Limb (tissue), 2 donors: ENCODE data around the gene GLIPR2.
"Not testable (repeated sequence)": the region's sequence is repeated elsewhere in the genome, so short reads cannot be mapped to it uniquely, and the experiment has no call there.

Experiments used
- DNase-seq, 2 donors: peaks; one replicate each; pipeline ENCODE4 v3.0.0-alpha.2; 2016; ENCODE audit errors: extremely low spot score in 2 of 2

The GLIPR2 gene

DNA sequence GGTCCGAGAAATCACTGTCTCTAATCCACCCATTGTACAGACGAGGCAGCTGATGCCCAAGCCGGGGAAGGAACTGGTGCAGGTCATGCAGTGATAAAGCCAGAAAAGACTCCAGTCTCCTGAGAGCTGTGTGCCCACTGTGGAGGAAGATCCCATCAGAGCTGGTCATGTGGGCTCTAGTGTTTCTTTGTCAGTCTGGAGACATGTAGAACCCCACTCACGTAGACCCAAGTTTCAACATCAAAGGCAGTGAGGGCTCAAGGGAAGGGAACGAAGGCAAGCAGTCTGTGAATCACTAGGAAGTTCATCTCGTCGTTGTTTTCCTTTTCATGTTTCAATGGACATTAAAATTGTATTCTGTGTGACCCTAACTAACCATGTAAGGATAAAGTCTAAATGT, 14.6 kb upstream of the GLIPR2 start:
- DNase-seq: no peak

- no peak for DNase-seq
Observed at GRCh38 chr9:36123515-36123914, 13.0 kb upstream of the GLIPR2 start.

GRCh38 chr9:36125062-36125855, 11.3 kb upstream of the GLIPR2 start:
- DNase-seq: no peak

DNA sequence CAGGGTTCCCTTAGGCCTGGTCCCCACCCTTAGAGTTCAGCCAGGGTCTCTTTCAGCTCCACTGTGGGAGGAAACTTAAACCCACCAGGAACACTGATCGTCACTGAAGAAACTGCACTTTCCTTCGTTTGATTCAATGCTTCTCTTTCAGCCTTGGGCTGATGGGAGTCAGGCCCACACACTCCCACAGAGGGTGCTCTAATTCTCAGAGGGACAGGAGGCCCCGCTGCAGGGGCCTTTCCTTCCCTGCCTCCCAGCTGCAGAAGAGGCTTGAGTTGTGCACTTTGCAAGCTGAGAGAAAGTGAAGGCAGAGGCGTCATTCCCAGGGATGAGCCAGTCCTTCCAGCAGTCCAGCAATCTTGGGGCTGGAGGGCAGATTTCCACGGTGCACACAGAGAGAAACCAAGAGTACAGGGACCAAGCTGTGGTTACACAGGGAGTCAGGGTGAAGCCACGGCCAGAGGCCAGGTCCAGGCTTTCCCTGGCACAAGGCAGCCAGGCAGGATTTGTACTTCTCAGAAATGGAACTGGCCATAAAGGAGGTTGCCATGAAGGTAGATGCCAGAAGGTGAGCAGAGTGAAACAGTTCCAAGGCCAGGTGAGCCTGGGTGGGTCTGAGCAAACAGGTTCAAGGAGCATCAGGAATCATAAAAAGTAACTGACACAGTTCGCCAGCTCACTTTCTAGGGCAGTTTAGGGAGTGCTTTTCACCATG, 10.4 kb upstream of the GLIPR2 start:
- DNase-seq: no peak

- DNase-seq: no peak
Observed at GRCh38 chr9:36127652-36128244, 8.8 kb upstream of the GLIPR2 start.

- DNase-seq: no peak
Observed at GRCh38 chr9:36128349-36128748, 8.2 kb upstream of the GLIPR2 start.

GRCh38 chr9:36129139-36129538, 7.4 kb upstream of the GLIPR2 start:
- DNase-seq: no peak

- DNase-seq: not testable (repeated sequence)
Observed at GRCh38 chr9:36131666-36132065, 4.9 kb upstream of the GLIPR2 start.

DNA sequence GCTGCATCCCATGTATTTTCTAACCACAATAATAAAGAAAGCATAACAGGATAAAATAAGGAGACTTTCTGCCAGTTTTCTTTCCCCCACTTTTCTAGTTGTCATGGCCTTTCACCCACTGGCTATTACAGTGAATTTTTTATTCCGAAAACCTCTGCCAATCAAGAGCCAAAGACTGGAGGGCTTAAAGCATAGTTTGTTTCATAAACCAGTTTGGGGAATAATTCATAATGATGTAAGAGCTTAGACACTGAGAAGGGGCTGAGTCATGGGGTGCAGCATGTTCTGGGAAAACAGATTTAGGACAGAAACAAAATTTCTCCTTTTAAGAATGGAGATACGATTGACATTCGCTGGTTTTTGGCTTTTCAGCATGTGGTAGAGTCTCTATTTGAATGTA, 4.4 kb upstream of the GLIPR2 start:
- DNase-seq: no peak

DNA sequence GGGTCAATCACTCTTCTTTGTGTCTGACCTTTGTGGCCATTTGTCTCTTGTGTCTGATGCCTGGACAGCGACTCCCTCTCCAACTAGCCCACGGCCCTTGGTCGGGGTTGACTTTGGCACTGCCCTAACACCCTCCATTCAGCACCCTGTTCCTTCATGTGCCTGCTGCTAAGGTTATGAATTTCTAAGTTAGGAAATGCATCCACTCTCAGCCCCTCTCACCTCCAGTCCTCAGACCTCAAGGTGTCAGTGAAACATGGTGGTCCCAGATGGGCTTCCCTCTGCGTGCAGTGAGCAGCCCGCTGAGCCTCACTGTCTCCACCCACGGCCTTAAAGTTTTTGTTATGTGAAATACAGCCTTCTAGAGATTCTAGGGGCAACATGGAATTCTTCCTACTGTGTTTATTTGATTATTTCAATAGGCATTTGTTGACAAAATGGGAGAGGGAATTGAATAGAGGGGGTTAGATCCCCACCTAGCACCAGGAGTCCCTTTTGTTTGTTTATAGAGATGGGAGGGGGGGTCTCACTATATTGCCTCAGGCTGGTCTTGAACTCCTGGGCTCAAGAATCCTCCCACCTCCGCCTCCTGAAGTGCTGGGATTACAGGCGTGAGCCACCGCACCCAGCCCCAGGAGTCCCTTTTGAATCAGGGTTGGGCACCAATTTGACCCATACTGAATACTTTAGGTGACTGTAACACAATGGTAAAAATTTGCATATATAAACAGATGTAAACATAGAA, 1.6 kb upstream of the GLIPR2 start:
- DNase-seq: no peak

- no peak for DNase-seq
Observed at GRCh38 chr9:36135741-36136271, 727 bp upstream of the GLIPR2 start.

DNA sequence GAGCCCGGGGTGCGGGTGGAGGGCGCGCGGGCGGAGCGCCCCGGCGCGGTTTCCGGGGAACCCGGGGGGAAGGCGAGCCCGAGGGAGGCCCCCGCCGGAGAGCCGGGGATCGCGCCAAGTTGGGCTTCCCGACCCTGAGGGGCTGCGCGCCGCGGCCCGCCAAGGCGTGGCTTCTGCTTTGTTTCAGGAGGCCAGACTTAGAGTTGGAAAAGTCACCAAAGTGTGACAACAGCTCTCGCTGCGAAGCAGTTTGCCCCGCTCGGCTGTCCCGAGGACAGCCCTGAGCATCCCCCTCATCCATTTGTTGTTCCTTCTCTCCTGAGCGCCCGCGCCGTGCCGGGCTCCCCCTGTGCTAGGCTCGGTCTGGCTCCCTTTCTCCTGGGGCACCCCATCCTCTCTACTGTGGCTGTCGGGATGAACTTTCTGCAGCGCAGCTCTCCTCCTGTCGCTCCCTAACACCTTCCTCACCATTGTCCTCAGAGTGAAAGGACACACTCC, 410 bp downstream of the GLIPR2 start:
- DNase-seq: peak in 1 of 2 donors; percentile 47

- DNase-seq: peak in 1 of 2 donors; percentile 58
Observed at GRCh38 chr9:36137392-36138004, 965 bp downstream of the GLIPR2 start.

DNA sequence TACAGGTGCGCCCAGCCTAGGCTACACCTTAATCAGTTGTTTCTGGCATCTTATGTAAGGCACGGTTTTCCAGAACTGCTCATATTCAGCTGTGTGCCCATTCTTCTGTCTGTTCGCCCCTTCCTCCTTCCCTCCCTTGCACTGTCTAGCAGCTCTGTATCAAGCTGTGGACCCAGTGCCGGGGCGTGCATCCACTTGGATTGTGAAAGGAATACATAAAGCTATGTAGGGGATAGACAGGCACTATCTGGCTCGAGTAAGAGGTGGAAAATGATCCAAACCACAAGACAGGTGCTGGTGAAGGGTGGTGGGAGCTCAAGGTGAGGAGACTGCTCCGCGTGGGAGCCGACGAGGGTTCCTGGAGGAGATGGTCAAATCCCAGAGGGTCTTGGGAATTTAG, 2.0 kb downstream of the GLIPR2 start:
- no peak for DNase-seq

GRCh38 chr9:36138901-36139300, 2.4 kb downstream of the GLIPR2 start:
- DNase-seq: no peak

DNA sequence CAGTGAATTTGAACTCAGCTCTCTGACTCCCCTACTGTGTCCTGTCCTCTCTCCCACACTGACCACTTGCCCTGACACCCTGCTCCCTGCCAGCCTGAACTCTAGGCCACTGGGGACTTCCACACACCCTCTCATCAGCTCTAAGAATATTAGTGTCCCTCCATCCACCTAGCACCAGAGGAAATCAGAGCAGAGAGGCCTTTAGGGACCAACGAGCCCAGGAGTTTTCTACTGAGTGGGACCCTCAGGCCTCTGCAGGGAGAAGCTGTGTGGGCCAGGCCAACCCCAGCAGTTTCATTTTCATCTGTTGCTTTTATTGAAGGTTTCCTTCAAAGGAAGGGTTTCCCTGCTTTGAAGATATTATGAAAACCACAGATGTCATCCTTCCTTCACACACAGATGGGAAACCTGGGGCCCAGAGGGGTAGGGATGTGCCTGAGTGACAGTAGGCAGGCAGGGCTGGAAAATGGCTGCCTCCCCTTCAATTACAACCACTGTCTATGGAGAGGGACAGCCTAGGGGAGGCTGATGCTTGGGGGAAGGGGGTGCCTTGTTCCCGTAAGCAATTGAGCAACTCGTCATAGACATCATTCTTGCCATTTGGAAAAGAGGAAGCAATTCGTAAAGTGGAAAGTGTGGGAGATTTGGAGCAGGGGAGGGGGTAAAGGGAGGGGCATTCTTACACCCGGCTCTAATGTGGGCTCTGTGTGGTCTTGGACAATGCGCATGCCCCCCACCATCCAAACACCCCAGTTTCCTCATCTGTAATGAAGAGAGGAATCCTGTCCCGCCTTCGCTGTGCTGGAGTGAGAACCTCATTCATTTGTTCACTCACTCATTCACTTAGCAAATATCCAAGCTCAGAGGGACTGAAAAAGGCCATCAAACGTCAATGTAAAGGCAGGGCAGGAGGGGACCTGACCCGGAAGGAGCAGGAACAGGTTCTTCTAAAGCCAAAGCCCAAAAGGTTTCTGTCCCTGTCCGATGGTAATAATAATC, 3.9 kb downstream of the GLIPR2 start:
- DNase-seq: no peak

DNA sequence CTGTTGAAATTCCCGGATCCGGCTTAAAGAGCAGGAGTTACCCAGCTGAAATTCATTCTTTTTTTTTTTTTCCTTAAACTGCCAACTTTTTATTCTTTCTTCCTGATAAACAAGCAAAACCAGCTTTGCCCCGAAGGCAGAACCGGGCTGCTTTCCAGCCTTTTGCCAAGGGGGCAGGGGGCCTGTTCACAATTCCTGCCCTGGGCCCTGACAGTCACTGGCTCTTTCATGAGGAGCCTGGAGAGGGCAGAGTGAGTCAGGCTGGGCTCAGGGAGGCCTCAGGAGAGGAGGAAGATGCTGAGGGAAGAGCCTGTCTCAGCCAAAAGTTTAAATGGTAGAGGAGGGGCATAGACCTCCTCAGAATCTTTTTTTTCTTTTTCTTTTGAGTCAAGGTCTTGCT, 4.8 kb downstream of the GLIPR2 start:
- DNase-seq: no peak

GRCh38 chr9:36141761-36142160, 5.2 kb downstream of the GLIPR2 start:
- DNase-seq: no peak

DNA sequence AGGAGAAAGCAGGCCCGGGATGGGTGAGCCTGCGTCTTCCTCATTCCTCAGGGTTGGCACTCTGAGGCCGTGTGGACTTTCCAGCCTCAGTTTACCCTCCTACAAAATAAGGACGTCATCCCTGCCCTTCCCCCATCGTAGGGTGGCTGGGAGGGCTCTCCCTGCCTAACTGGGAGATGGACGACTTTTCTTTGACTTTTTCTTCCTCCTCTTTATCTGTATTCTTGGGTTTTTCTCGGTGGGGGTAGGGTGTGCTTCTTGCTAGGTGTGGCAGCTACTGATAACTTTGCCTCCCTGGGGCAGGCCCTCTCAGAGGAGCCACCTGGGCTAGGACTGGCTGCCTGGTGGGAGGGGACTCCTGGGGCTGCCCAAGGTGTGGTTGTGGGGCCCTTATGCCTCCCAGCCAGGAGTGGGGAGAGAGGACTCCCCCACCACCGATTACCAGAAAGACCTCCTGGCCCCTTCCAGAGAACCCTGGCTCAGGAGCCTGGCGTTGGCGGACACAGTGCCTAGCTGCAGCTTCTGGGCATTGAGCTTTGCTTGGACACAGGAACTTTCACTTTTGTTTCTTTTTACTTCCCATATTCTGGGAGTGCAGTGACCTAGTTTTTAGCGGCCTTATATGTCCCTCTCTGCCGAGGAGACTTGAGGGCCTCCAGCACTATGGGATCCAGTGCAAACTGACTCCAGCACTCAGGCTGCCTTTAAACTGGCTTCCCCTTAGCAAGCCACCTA, 6.1 kb downstream of the GLIPR2 start:
- DNase-seq: no peak
